Activated T-helper 1 cell treated with Interleukin-2 at 50 U/mL for 16 hours (primary cell): ENCODE data around the gene POF1B.

Experiments used
- DNase-seq: peaks from one replicate; pipeline ENCODE4 v3.0.0-alpha.2; 2020; ENCODE audit warnings: low read depth

Gene POF1B

DNA sequence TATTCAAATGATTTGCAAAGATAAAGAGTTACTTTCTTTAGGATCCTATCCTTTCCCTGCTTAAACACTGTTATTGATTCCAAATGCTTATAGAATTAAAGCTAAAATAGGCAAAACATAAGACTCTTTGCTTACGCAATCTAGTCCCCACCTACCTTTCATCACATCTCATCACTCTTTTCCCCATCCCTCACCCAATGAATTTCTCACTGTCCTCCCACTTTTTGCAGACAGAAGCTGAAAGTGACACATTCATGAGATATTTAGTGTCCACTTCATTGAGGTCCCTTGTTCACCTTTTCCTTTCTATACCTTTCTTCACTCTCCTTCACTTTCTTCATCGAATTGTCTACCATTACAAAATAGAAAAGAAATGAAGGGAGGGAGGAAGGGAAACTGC is 136.3 kb downstream of the POF1B start:
- DNase-seq, result no peak
